ENCODE results near the gene PGM3. TPM values are rescaled to one million over a fixed set of nuclear protein-coding genes. Genes with fewer than 3 reads are reported as not detected.

PGM3 gene
- total and polyA plus RNA-seq, 2 donors (not counting 3 experiments of a cell fraction or from before 2014, with no cell fraction given): 19.8 to 70.7 TPM

- H3K27me3 ChIP-seq (ENCODE audit: control insufficient read depth in 2 of 2, insufficient read depth in 2 of 2, low read length in 2 of 2): no peaks in the 10 kb centered on the region
- H2AFZ ChIP-seq (ENCODE audit: low read depth, low read length): no peak overlapping the region
- no peak overlapping the region for H3K4me3 ChIP-seq (replicated peaks in 1 of 3; ENCODE audit: insufficient read depth in 1 of 3, low read depth in 1 of 3, low read length in 3 of 3)
- TF ChIP-seq JUN (IDR thresholded peaks at IDR 0.05; ENCODE audit: borderline replicate concordance, insufficient read depth, insufficient read length, low read depth): no peak
- TF ChIP-seq, protein P1, sequence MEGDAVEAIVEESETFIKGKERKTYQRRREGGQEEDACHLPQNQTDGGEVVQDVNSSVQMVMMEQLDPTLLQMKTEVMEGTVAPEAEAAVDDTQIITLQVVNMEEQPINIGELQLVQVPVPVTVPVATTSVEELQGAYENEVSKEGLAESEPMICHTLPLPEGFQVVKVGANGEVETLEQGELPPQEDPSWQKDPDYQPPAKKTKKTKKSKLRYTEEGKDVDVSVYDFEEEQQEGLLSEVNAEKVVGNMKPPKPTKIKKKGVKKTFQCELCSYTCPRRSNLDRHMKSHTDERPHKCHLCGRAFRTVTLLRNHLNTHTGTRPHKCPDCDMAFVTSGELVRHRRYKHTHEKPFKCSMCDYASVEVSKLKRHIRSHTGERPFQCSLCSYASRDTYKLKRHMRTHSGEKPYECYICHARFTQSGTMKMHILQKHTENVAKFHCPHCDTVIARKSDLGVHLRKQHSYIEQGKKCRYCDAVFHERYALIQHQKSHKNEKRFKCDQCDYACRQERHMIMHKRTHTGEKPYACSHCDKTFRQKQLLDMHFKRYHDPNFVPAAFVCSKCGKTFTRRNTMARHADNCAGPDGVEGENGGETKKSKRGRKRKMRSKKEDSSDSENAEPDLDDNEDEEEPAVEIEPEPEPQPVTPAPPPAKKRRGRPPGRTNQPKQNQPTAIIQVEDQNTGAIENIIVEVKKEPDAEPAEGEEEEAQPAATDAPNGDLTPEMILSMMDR (IDR thresholded peaks at IDR 0.05; ENCODE audit: extremely low read depth in 1 of 2, insufficient read depth in 1 of 2, low read depth in 1 of 2, low read length in 2 of 2): no peak
- TF ChIP-seq POLR2AphosphoS5 (IDR thresholded peaks at IDR 0.05; ENCODE audit: insufficient read depth, low read depth, low read length): no peak
- TF ChIP-seq GATA2 (IDR thresholded peaks at IDR 0.05; ENCODE audit: insufficient read depth, insufficient read length, low read depth, low read length): no peak
- TF ChIP-seq FOS (IDR thresholded peaks at IDR 0.05; ENCODE audit: borderline replicate concordance, insufficient read depth, low read length): no peak
- TF ChIP-seq MYC (IDR thresholded peaks at IDR 0.05; ENCODE audit: low read depth, low read length): no peak
- TF ChIP-seq EZH2 (IDR thresholded peaks at IDR 0.05; ENCODE audit: borderline replicate concordance, low read depth, low read length, severe bottlenecking): no peak
- no peak for TF ChIP-seq POLR2A (IDR thresholded peaks at IDR 0.05; ENCODE audit: low read depth, low read length)
- TF ChIP-seq, protein P2, sequence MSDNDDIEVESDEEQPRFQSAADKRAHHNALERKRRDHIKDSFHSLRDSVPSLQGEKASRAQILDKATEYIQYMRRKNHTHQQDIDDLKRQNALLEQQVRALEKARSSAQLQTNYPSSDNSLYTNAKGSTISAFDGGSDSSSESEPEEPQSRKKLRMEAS (IDR thresholded peaks at IDR 0.05; ENCODE audit: insufficient read depth, insufficient read length): no peak
- intact Hi-C loops (cut with micrococcal nuclease): loop anchor here (2.0 kb wide), 2 partner anchors 14 to 46 kb away; no protein-coding TSS in a partner anchor
- POLR2A ChIA-PET: no interaction called here
- no peak overlapping the region for H3K9ac ChIP-seq (replicated peaks; ENCODE audit: extremely low read depth, insufficient read depth, low read length)
- H3K36me3 ChIP-seq (ENCODE audit: control insufficient read depth in 2 of 2, extremely low read depth in 1 of 2, insufficient read depth in 2 of 2, low read length in 2 of 2): peaks cover 22 to 45% of the 10 kb centered on the region in 2 experiments
- no peak for DNase-seq (ENCODE audit: low read depth, low spot score)
- peaks cover 2% of the 10 kb centered on the region for H4K20me1 ChIP-seq (replicated peaks; ENCODE audit: control insufficient read depth, extremely low read depth, insufficient read depth, low read length)
- H3K9me3 ChIP-seq (replicated peaks; ENCODE audit: control insufficient read depth, insufficient read depth, low read length): no peaks in the 10 kb centered on the region
- no TSS peak for BruUV-seq (replicated peaks)
- H3K4me2 ChIP-seq (ENCODE audit: insufficient read depth, low read length): no peak overlapping the region
- no peak overlapping the region for H3K27ac ChIP-seq (ENCODE audit: insufficient read depth, low read depth, low read length)
- H3K9me1 ChIP-seq (replicated peaks; ENCODE audit: control insufficient read depth, extremely low read depth, insufficient read depth, low read length): no peaks in the 10 kb centered on the region
- no peaks in the 10 kb centered on the region for H3K79me2 ChIP-seq (ENCODE audit: control insufficient read depth, insufficient read depth, low read length)
- FAIRE-seq: no peak
- CTCF ChIA-PET: interaction anchor here (1.0 to 4.0 kb wide), 4 partner anchors 46 to 367 kb away, joined by 3 to 18 read pairs (median 5); partner anchors contain the start of genes DOP1A and UBE3D
- dilution Hi-C loops (cut with MboI; ENCODE audit: extremely low pct_ligation_motif_present, low sequenced_read_pairs): no loop called here
- no peaks in the 10 kb centered on the region for H3K4me1 ChIP-seq (ENCODE audit: control insufficient read depth, extremely low read depth, insufficient read depth, low read length)
These were observed 24.0 kb downstream of the PGM3 start for GRCh38 chr6:83169106-83169505.

Data from endothelial cell of umbilical vein (primary cell).